ENCODE data around the gene GOLGA6L7.
"Not testable (repeated sequence)": the region's sequence is repeated elsewhere in the genome, so short reads cannot be mapped to it uniquely, and the experiment has no call there.

The GOLGA6L7 gene

DNA sequence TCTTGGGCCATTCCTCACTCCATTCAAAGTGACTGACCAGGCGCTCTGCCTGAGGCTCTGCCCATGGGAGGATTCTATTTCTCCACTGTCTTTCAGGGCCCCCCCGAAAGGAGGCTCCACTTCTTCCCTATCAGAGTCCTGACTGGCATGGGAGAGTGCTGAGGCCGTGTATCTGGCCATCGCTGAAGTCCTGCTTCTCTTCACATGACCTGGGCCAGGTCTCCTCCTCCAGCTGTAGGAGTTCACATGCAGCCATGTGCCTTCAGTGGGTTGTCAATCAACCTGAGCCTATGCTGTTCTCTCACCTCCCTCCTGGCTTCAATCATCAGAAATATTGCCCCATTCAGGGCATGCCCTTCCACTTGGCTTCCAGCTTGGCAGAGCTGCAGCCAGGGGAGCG is 24.6 kb upstream of the GOLGA6L7 start:
- Histone ChIP-seq H2AK5ac (ENCODE audit: low read length) (no peak overlapping the region), H3K79me1 (ENCODE audit: low read length) (no peaks in the 10 kb centered on the region), H3K18ac (ENCODE audit: low read length) (no peak overlapping the region), H2BK120ac (ENCODE audit: insufficient read depth, low read length, poor library complexity) (no peak overlapping the region), H3K79me2 (ENCODE audit: control insufficient read depth, insufficient read depth, low read length, poor library complexity) (no peaks in the 10 kb centered on the region), H4K91ac (ENCODE audit: low read depth, low read length) (no peak overlapping the region), H3K27me3 (ENCODE audit: insufficient read depth, low read length) (no peaks in the 10 kb centered on the region), H3K9ac (ENCODE audit: low read length) (no peak overlapping the region), H2BK5ac (ENCODE audit: low read depth, low read length, poor library complexity) (no peak overlapping the region), H3K4ac (ENCODE audit: low read depth, low read length) (no peak overlapping the region), H2AFZ (ENCODE audit: insufficient read depth, low read length, poor library complexity) (no peak overlapping the region), H3K23ac (ENCODE audit: low read length) (no peak overlapping the region), H4K12ac (ENCODE audit: low read depth, low read length) (no peak overlapping the region), H3K4me3 (ENCODE audit: low read depth, low read length) (no peak overlapping the region), H3K9me3 (ENCODE audit: insufficient read depth, low read depth, low read length) (peaks cover 3% of the 10 kb centered on the region), H3K4me2 (ENCODE audit: low read length) (no peak overlapping the region), H3K27ac (ENCODE audit: low read depth, low read length) (no peak overlapping the region), H3K14ac (ENCODE audit: low read length) (no peak overlapping the region), H3K4me1 (ENCODE audit: control insufficient read depth in 1 of 2, insufficient read depth in 2 of 2, low read length in 2 of 2) (no peaks in the 10 kb centered on the region), H4K8ac (ENCODE audit: low read depth, low read length) (no peak overlapping the region), H3K36me3 (ENCODE audit: control insufficient read depth in 1 of 2, insufficient read depth in 2 of 2, low read length in 2 of 2) (no peaks in the 10 kb centered on the region), H2BK12ac (ENCODE audit: low read length) (no peak overlapping the region)
- no peak for DNase-seq
- WGBS (ENCODE audit: extremely low coverage, insufficient coverage, insufficient read length): no CpG with 5 or more reads among the region's 5 CpGs

DNA sequence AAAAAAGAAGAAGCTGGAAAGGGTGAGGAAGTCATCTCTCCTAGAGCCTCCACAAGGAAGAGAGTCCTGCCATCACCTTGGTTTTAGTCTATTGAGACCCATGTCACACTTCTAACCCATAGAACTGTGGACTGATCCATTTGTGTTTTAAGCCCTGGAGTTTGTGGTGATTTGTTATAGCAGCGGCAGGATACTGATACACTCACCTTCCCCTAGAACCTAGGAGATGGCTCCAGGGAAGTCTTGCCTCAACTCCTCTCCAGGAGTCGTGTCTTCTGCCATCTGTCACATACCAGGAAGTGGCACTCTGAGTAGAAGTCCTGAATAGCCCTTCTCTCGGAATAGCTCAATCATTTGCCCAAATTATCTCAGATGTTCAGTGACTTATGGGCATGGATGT is 22.7 kb upstream of the GOLGA6L7 start:
- Histone ChIP-seq H3K9me3 (ENCODE audit: insufficient read depth, low read depth, low read length) (peaks cover 3% of the 10 kb centered on the region), H3K4me2 (ENCODE audit: low read length) (no peak overlapping the region), H2AFZ (ENCODE audit: insufficient read depth, low read length, poor library complexity) (no peak overlapping the region), H3K9ac (ENCODE audit: low read length) (no peak overlapping the region), H4K8ac (ENCODE audit: low read depth, low read length) (no peak overlapping the region), H2AK5ac (ENCODE audit: low read length) (no peak overlapping the region), H3K27me3 (ENCODE audit: insufficient read depth, low read length) (no peaks in the 10 kb centered on the region), H2BK12ac (ENCODE audit: low read length) (no peak overlapping the region), H3K27ac (ENCODE audit: low read depth, low read length) (no peak overlapping the region), H4K12ac (ENCODE audit: low read depth, low read length) (no peak overlapping the region), H3K23ac (ENCODE audit: low read length) (no peak overlapping the region), H3K14ac (ENCODE audit: low read length) (no peak overlapping the region), H4K91ac (ENCODE audit: low read depth, low read length) (no peak overlapping the region), H3K79me2 (ENCODE audit: control insufficient read depth, insufficient read depth, low read length, poor library complexity) (no peaks in the 10 kb centered on the region), H2BK120ac (ENCODE audit: insufficient read depth, low read length, poor library complexity) (no peak overlapping the region), H2BK5ac (ENCODE audit: low read depth, low read length, poor library complexity) (no peak overlapping the region), H3K4me3 (ENCODE audit: low read depth, low read length) (no peak overlapping the region), H3K4ac (ENCODE audit: low read depth, low read length) (no peak overlapping the region), H3K36me3 (ENCODE audit: control insufficient read depth in 1 of 2, insufficient read depth in 2 of 2, low read length in 2 of 2) (no peaks in the 10 kb centered on the region), H3K18ac (ENCODE audit: low read length) (no peak overlapping the region), H3K79me1 (ENCODE audit: low read length) (no peaks in the 10 kb centered on the region), H3K4me1 (ENCODE audit: control insufficient read depth in 1 of 2, insufficient read depth in 2 of 2, low read length in 2 of 2) (no peaks in the 10 kb centered on the region)
- no peak for DNase-seq
- WGBS (ENCODE audit: extremely low coverage, insufficient coverage, insufficient read length): no CpG with 5 or more reads among the region's 3 CpGs

DNA sequence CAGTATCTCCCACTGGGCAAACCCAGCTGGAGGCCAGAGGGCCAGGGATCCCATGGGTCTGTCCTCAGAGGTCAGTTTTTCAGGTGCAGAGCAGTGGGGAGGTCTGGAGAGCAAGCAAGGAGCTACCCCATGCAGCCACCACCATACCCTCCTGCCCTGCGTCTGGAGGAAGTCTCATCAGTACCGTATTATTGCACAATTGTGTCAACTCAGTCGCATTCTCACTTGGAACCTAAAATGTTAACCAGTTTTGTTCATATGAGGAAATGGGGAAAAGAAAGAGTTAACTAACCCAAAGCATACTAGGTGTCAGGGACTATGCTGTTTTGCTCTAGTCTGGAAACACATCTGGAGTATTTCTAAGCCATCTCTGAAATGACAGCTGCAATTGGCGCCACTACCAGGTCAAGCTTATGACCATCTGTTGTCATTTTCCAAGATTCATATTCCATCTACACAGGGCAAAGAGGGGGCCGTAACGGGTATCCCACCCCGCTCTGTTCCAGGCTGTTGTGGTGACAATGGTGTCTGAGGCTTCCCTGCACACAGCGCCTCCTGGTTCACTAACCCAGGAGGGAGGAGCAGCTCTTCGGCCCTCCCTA is 20.4 kb upstream of the GOLGA6L7 start:
- Histone ChIP-seq H4K91ac (ENCODE audit: low read depth, low read length) (no peak overlapping the region), H3K9ac (ENCODE audit: low read length) (no peak overlapping the region), H3K36me3 (ENCODE audit: control insufficient read depth in 1 of 2, insufficient read depth in 2 of 2, low read length in 2 of 2) (no peaks in the 10 kb centered on the region), H4K8ac (ENCODE audit: low read depth, low read length) (no peak overlapping the region), H3K4me1 (ENCODE audit: control insufficient read depth in 1 of 2, insufficient read depth in 2 of 2, low read length in 2 of 2) (no peaks in the 10 kb centered on the region), H3K4ac (ENCODE audit: low read depth, low read length) (no peak overlapping the region), H3K27ac (ENCODE audit: low read depth, low read length) (no peak overlapping the region), H2BK120ac (ENCODE audit: insufficient read depth, low read length, poor library complexity) (no peak overlapping the region), H3K4me2 (ENCODE audit: low read length) (no peak overlapping the region), H3K79me1 (ENCODE audit: low read length) (no peaks in the 10 kb centered on the region), H2BK12ac (ENCODE audit: low read length) (no peak overlapping the region), H4K12ac (ENCODE audit: low read depth, low read length) (no peak overlapping the region), H2BK5ac (ENCODE audit: low read depth, low read length, poor library complexity) (no peak overlapping the region), H3K23ac (ENCODE audit: low read length) (no peak overlapping the region), H3K18ac (ENCODE audit: low read length) (no peak overlapping the region), H3K27me3 (ENCODE audit: insufficient read depth, low read length) (no peaks in the 10 kb centered on the region), H3K9me3 (ENCODE audit: insufficient read depth, low read depth, low read length) (peaks cover 3% of the 10 kb centered on the region), H3K4me3 (ENCODE audit: low read depth, low read length) (no peak overlapping the region), H3K79me2 (ENCODE audit: control insufficient read depth, insufficient read depth, low read length, poor library complexity) (no peaks in the 10 kb centered on the region), H2AFZ (ENCODE audit: insufficient read depth, low read length, poor library complexity) (no peak overlapping the region), H3K14ac (ENCODE audit: low read length) (no peak overlapping the region), H2AK5ac (ENCODE audit: low read length) (no peak overlapping the region)
- no peak for DNase-seq
- no CpG with 5 or more reads among the region's 9 CpGs for WGBS (ENCODE audit: extremely low coverage, insufficient coverage, insufficient read length)

DNA sequence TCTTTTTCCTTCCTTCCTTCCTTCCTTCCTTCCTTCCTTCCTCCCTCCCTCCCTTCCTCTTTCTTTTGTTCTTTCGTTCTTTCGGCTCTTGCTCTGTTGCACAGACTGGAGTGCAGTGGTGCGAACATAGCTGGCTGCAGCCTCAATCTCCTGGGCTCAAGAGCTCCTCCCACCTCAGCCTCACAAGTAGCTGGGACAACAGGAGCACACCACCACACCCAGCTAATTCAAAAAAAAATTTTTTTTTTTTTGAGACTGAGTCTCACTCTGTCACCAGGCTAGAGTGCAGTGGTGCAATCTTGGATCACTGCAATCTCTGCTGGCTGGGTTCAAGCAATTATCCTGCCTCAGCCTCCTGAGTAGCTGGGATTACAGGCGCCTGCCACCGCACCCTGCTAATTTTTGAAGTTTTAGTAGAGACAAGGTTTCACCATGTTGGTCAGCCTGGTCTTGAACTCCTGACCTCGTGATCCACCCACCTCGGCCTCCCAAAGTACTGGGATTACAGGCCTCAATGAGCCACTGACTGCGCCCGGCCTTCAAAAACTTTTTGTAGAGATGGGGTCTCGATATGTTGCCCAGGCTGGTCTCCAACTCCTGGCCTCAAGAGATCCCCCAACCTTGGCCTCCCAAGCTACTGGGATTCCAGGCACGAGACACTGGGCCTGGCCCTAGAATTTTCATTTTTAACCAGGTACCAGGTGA is 13.3 kb upstream of the GOLGA6L7 start:
- H3K79me2 ChIP-seq (ENCODE audit: control insufficient read depth, insufficient read depth, low read length, poor library complexity); H3K18ac ChIP-seq (ENCODE audit: low read length); H2BK120ac ChIP-seq (ENCODE audit: insufficient read depth, low read length, poor library complexity); H4K8ac ChIP-seq (ENCODE audit: low read depth, low read length); H3K9ac ChIP-seq (ENCODE audit: low read length); DNase-seq; H2AK5ac ChIP-seq (ENCODE audit: low read length); H4K91ac ChIP-seq (ENCODE audit: low read depth, low read length); H3K27me3 ChIP-seq (ENCODE audit: insufficient read depth, low read length); H3K14ac ChIP-seq (ENCODE audit: low read length); H3K79me1 ChIP-seq (ENCODE audit: low read length); H3K4me3 ChIP-seq (ENCODE audit: low read depth, low read length); H2BK12ac ChIP-seq (ENCODE audit: low read length); H2BK5ac ChIP-seq (ENCODE audit: low read depth, low read length, poor library complexity); H4K12ac ChIP-seq (ENCODE audit: low read depth, low read length); H3K9me3 ChIP-seq (ENCODE audit: insufficient read depth, low read depth, low read length); H3K36me3 ChIP-seq (ENCODE audit: control insufficient read depth in 1 of 2, insufficient read depth in 2 of 2, low read length in 2 of 2); H3K4me2 ChIP-seq (ENCODE audit: low read length); H3K4ac ChIP-seq (ENCODE audit: low read depth, low read length); H2AFZ ChIP-seq (ENCODE audit: insufficient read depth, low read length, poor library complexity); H3K4me1 ChIP-seq (ENCODE audit: control insufficient read depth in 1 of 2, insufficient read depth in 2 of 2, low read length in 2 of 2); H3K27ac ChIP-seq (ENCODE audit: low read depth, low read length); H3K23ac ChIP-seq (ENCODE audit: low read length): not testable (repeated sequence)
- no CpG with 5 or more reads among the region's 11 CpGs for WGBS (ENCODE audit: extremely low coverage, insufficient coverage, insufficient read length)
